Right renal cortex interstitium (tissue), 3 donors: ENCODE data around the gene NR5A2. TPM values are rescaled to one million over a fixed set of nuclear protein-coding genes. Genes with fewer than 3 reads are reported as not detected.
"Not testable (repeated sequence)": the region's sequence is repeated elsewhere in the genome, so short reads cannot be mapped to it uniquely, and the experiment has no call there.

Source experiments
- DNase-seq, 3 donors: peaks; one replicate each; pipeline ENCODE4 v3.0.0-alpha.2; 2013; ENCODE audit warnings: low read depth in 3 of 3, low spot score in 2 of 3
- polyA plus RNA-seq, 3 donors: library from polyadenylated mRNA; unstranded; fragments of 120-200 nt; gene quantifications; one replicate each; pipeline ENCODE4 v1.2.1, GENCODE V29; 2013; ENCODE audit not compliant: insufficient read length in 3 of 3

NR5A2 gene
- polyA plus RNA-seq, 3 donors: 2.2 to 2.5 (median 2.4) TPM

DNA sequence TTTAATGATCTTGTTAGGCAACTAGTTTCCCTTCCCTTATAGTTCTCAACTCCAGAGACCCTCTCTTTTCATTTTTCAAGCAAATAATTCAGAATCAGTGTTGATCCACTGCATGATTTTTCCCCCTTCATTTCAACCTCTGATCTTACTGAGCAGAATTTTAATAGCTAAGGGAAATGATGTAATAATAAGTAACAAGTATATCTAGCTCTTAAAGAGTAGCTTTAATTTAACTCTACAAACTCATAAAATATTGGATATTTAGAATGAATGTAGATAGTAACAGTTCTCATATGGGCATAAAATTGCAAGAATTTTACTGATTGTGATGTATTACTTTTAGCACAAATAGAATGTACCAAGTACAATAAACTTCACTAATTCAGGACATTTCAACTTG, 130.2 kb downstream of the NR5A2 start:
- no peak for DNase-seq

DNA sequence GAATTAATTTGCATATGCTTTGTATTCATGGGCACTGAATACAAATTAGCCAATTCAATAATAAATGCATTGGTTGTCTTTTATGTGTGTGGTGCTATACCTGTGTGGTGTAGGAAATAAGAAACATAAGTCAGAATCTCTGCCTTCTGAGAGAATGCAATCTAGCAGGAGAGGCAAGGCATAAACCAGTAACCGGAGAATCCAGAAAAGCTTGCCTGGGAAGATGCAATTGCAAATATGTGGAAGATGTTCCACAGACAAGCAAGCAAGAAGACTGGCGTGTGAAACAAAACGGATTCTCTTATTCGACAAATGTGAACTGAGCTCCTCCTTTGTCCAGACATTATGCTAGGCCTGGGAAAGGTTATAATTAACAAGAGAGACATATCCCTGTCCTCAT, 134.3 kb downstream of the NR5A2 start:
- no peak for DNase-seq

DNA sequence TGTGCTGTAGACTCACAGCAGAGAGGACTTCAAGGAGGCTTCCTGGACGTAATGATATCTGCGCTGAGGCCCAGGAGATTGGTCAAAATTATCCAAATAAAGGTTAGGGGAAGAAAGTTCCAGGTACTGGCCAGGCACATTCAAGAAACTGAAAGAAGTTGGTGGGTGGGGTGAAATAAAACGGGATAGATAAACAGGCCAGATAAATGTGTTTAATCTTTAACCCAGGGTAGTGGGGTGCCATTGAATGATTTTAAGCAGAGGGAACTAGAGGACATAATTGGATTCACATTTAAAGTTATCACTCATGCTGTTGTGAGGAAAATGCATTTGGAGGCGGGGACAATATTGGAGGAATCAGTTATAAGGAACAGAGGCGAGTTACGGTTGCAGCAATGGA, 134.7 kb downstream of the NR5A2 start:
- DNase-seq: no peak

DNA sequence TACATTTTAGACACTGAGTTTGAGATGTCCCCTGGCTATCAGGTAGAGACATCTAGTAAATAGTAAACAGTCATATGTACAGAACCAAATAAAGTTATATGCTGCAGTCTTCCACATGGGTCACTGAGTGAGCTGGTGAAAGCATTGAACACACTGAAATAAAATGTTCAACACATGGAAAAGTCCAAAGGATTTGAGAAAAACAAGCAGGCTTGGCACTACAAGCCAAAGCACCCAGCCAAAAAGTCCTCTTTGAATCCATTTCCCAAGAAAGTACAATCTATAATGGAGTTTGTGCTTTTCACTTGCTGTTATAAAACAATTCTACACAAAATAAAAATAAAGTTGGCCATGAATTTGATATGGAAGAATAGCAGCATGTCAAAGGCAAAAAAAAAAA, 135.4 kb downstream of the NR5A2 start:
- no peak for DNase-seq

DNA sequence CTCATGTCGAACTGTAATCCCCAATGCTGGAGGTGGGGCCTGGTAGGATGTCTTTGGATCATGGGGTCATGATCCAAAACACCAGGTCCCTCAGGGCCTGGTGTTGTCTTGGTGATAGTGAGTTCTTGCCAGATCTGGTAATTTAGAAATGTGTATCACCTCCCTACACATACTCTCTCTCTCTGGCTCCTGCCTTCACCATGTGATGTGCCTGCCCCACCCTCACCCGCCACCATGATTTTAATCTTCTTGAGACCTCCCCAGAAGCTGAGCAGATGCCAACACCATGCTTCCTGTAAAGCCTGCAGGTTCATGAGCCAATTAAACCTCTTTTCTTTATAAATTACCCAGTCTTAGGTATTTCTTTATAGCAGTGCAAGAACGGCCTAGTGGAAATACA, 136.4 kb downstream of the NR5A2 start:
- DNase-seq: no peak

DNA sequence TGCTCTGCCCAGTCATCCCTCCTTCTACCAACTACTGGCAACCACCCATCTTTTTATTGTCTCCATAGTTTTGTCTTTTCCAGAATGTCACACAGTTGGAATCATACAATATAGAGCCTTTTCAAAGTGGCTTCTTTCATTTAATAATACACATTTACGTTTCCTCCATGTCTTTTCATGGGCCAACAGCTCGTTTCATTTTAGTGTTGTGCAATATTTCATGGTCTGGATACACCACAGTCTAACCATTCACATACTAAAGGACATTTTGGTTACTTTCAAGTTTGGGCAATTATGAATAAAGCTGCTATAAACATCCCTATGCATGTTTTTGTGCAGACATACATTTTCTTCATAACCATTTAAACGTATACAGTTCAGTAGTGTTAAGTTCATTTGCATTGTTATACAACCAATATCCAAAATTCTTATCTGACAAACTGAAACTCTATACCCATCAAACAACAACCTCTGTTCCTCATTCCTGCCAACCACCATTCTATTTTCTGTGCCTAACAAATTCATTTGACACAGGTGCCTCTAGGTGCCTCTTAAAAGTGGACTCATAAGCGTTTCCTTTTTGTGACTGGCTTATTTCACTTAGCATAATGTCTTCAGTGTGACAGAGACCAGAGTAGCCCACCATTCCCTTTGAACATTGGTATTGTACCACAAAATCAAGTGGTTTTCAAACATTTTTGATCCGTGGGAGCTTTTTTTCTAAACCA, 138.1 kb downstream of the NR5A2 start:
- DNase-seq: no peak

DNA sequence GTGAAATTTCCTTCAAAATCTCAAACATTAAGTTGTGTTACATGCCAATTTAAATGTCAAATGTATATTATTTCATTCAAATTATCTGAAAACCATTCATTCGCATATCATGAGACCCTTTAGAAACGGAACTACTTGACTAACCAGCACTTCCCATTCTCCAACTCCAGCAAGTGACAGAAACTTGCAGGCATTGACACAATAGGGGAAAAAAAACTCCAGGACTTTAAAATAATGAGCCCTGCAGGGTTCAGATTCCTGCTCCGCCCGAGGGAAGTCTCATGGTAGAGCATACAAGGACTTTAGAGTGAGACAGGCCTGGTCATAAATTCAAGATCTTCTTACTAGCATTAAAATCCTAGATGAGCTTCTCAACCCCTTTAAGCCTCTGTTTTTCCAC, 138.9 kb downstream of the NR5A2 start:
- DNase-seq: no peak

DNA sequence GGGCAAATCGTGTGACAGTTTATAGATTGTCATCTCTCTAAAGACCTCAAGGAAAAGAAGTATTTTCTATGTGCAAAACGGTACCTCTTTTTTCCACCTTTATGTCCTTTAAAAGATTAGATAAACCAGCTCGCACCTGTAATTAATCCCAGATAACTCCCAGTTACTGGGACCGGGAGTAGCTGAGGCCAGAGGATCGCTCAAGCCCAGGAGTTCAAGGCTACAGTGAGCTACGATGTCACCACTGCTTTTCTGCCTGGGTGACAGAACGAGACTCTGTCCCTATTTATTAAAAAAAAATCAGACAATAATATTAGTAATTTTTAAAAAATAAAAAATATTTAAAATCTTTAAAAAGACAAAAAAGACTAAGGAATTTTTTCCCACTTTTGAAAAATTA, 141.4 kb downstream of the NR5A2 start:
- DNase-seq: no peak

DNA sequence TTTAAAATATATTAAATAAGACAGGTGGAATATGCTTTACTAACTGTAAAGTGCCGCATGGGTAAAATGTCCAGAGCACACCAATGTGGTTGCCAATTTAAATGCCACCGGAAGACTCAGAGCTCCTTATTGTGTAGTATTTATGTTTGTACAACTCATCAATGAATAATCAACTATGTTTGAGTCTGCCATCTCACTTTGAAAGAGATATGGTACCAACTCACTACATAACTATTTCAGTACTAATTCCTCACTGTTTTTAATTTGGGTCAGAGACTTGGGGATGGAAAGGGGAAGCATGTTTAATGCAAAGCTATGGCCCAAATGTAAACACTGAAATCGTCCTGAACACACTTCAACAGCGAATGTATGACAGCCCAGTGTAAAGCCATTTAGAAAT, 144.8 kb downstream of the NR5A2 start:
- DNase-seq: no peak

DNA sequence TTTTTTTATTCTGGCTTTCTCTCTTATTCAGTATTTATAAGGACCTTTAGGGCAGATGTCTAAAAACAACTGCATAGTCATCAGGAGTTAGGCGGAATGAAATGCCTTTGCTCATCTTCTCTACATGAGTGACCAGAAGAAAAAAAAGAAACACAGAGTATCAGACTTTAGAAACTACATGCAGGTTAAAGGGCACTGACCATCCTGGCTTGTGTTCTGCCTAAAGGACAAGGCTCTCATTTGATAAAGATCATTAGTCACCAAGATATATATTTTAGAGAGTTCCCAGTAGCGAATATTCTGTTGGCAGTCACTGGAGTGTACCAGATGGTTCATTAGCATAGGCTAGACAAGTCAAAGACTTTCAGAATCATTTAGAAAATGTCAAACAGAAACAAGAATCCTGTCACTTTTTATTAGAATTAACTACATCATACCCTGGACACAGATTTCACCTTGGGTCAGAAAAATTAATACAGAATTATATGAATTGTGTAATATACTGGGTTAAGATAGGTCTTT, 145.6 kb downstream of the NR5A2 start:
- DNase-seq: no peak

DNA sequence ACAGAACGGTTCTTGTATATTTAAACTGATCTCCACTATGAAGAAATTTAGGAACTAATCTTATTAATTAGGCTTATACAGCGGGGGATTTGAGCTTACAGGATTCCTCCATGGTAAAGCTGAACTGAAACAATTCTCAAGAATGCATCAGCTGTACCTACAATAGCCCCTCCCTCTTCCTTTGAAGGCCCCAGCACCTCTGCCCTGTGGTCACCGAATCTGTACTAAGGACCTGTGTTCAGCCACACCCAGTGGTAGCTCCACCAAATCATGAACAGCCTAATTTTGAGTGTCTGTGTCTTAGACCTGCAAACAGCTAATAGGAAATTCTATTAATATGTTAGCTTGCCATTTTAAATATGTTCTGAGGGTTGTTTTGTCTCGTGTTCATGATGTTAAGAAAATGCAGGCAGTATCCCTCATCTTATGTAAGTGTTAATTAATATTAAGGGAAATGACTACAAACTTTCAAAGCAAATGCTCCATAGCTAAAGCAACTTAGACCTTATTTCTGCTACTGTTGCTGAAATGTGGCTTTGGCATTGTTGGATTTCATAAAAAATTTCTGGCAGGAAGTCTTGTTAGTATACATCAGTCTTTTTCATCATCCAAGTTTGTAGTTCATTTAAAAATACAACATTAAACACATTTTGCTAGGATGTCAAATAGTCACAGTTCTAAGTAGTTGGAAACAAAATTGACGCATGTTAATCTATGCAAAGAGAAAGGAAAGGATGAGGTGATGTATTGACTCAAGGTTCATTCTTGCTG, 147.2 kb downstream of the NR5A2 start:
- DNase-seq: no peak

DNA sequence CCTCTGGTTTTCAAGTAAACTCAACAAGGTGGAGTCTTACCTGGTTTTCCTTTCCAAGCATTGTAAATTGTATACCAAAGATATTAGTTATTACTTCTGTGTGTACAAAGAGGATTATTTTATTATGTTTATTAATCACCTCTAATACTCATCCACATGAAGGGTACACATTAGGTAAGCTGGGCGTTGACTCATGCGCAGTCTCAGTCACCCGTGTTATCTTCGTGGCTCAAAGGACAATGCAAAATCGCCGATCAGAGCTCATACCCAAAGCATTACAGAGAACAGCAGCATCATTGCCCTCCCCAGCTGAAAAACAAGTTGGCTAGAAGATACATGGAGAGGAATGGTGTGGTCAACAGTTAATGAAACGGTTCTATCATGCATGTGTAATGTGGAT, 148.7 kb downstream of the NR5A2 start:
- no peak for DNase-seq

DNA sequence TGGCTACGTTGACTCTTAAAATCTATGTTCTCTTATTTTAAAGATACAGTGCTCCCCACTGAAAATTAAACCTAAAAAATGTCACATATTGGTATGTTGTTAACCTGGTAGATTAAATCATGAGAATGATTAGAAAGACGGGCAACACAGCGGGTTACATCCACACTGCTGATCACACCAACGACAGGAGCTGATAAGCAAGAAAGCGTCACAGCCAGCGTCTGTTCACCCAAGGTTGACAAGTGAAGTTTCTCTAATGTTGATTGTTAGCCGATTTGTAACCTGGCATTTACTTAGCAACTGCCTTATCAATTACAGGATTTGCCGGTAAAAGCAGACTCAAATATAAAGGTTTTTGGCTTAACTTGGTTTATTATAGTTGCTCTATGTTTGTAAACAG, 149.3 kb downstream of the NR5A2 start:
- no peak for DNase-seq

DNA sequence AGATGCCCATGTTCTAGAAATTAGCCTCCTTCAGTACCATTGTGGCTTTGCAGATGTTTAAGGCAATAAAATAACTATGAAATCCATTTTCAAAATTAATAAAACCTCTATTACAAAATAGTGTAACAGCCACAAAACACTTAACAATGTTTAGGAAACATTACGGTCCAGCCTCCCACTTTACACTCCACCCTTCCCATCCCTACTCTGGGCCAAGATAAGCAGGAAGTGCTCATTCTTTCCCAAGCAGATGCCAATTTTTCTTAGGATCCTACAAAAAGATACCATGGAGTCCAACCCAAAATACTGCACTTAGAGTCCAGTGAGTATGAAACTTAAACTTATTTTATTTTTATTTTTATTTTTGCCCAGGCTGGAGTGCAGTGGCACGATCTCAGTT, 150.8 kb downstream of the NR5A2 start:
- DNase-seq: no peak

DNA sequence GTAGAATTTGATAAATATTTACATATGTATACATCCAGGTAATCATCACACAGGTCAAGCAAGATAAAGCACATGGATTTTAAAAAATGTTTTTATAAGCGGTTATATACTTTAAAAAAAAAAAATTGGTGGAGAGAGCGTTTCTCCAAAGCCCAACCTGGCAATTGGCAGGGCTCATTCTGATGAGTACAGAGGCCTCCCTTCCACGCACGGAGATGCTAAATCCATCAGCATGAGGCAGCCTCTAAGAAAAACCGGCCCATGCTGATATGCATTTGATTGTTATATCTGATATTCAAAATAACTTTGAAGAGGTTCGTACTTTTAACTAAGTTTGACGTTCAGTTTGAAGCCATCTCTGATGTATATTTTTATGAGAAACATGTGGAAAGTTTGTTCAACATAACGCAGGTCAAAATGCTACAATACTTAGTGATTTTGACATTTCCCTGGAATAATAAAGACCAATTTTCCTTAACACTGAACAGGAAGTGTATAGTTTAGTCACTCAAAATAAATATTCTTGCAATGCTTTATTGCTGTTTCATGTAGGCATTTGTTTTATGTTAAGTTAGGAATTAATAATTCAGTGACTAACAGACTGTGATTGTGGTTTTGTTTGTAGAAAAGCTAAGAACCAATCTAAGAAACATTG, 151.7 kb downstream of the NR5A2 start:
- DNase-seq: no peak

DNA sequence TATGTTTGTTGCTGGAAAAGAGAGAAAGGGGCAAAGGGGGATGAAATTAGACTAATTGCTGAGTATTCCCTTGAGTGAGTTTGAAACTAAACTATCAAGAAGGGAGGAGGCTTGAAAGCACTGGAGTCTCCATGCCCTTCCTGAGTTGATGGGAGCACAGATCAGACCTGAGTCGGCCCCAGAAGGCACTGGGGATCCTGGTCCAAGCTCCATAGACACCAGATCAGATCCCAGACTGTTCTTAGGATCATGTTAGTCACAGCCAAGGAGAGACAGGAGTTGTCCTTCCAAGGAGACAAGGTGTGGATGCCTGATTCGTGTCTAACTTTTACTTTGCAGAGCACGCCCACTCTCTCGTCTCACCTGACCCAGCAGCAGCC, 152.3 kb downstream of the NR5A2 start:
- no peak for DNase-seq

DNA sequence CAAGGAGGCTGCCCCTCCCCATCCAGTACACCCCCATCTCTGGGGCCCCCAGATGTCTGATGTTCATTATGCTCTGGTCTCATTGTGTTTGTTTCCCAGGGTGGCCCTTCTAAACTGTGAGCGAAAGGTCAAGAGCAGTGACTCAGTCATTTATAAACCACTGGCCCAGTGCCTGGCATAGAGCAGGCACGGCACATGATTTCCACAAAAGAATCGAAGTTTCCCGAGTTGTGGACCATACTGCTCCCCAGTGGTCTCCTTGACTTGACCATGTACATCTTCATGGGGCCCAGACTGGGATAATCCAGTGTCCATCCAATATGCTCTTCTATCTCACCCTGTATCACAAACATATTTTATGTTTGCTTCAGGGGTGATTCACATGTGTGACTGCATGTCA, 153.3 kb downstream of the NR5A2 start:
- DNase-seq: no peak

DNA sequence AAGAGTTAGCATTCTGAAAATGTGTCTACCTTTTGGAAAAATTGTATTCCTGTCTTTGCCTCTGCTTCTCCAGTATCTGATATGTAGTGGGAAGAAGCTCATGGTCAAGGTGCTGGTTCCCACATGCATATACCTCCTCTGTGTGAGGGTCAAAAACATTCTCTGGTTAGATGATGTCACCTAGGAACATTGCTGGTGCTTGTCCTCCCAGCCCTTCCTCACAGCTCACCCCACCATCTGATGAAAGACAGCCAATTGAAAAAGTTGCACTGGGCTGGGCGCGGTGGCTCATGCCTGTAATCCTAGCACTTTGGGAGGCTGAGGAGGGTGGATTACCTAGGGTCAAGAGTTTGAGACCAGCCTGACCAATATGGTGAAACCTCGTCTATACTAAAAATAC, 154.4 kb downstream of the NR5A2 start:
- DNase-seq: no peak

DNA sequence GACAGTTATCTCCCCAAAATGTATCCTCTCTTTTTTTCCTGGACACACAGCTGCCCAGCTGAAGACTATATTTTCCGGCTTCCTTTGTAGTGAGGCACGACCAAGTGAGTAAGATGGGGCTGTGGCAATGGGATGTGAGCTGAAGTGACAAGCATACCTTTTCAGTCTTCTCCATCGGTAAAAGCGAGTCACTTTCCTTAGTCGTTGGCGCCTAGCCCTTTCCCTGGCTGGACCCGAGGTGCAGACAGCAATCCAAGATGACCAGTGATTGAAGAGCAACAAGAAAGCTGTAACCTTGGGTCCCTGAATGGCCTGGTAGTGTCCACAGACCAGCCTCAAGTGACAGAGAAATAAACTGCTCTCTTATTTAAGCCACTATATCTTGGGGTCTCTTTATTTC, 155.2 kb downstream of the NR5A2 start:
- no peak for DNase-seq

DNA sequence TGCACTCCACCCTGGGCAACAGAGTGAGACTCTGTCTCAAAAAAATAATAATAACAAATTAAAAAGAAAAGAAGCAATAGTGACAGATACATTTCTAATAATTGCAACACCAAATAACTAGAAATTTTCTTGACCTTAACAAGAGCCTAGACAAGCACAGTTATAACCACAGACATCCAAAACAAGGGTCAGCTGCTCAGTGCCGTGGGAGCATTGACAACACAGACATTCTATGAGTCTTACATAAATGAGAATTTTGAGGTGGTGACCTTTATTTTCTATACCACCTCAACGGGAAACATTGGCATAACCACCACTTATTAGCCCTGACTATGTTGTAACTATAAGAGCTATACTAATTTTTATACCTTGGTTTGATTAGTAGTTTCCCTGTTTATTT, 156.1 kb downstream of the NR5A2 start:
- no peak for DNase-seq

DNA sequence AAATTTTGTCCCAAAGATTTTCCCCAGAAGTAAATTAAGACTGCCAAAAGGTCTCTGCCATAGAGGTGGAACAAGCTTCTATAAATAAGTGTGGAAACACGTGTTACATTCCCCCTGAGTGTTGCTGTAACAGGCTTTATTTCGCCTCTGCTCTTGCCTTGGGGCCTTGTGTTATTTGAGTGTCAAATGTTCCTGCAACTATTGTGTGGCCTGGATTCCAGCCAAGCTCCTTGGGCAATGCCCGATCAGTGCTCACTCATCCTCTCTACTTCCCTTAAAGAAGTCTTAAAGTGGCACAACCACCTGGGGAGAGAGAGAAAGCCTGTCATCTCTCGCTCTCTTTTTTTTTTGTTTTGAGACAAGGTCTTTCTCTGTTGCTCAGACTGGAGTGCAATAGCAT, 156.7 kb downstream of the NR5A2 start:
- DNase-seq: peak in 2 of 3 donors; percentile 19 to 30

DNA sequence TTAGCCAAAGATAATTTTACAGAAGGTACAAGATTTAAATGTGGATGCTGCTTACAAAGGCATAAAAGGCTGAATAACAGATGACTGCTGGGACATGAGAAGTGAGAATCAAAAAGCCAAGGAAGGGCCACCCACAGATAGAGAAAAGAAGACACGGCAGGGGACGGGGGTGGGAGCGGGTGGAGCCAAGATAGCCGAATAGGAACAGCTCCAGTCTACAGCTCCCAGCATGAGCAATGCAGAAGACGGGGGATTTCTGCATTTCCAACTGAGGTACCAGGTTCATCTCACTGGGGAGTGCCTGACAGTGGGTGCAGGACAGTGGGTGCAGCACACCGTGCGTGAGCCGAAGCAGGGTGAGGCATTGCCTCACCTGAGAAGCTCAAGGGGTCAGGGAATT, 157.7 kb downstream of the NR5A2 start:
- not testable (repeated sequence) for DNase-seq
